GM23248 (cell line): ENCODE measurements around the gene TLE1.

ENCODE experiments used
- EZH2 ChIP-seq: fragments of 200-600 bp; sonication (generic); IDR thresholded peaks from 2 replicates; pipeline ENCODE4 v1.6.1; 2018; ENCODE audit warnings: antibody characterized with exemption, mild to moderate bottlenecking; ENCODE audit not compliant: insufficient read depth, poor library complexity, severe bottlenecking
- EZH2phosphoT487 ChIP-seq: fragments of 200-600 bp; sonication (generic); IDR thresholded peaks from 2 replicates; pipeline ENCODE4 v1.6.1; 2018; ENCODE audit warnings: antibody characterized with exemption, moderate library complexity, mild to moderate bottlenecking, low read depth; ENCODE audit not compliant: insufficient read depth

- TF ChIP-seq EZH2 (no peak), EZH2phosphoT487 (no peak)
Observed at GRCh38 chr9:81633952-81634854, 55.1 kb downstream of the TLE1 start.
